ENCODE results near the gene AKAP13.
A peak's percentile ranks its signal among the peaks of the same experiment; 100 is the strongest.

AKAP13 gene

DNA sequence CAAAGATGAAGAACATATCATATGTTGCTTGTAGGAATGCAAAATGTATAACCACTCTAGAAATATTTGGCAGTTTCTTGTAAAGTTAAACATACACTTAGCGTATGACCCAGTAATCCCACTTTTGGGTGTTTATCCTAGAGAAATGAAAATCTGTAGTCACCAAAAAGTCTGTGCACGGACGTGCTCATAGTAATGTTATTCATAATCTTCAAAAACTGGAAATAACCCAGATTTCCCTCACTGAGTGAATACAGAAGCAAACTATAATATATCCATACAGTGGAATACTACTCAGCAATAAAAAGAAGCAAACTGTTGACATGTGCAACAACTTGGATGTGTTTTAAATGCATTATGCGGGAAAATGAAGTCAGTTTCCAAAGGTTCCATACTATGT, 155.9 kb downstream of the AKAP13 start:
- H2AFZ ChIP-seq (ENCODE audit: low read depth, low read length), result no peak overlapping the region
- H3K27me3 ChIP-seq (ENCODE audit: low read depth, low read length), result no peaks in the 10 kb centered on the region; the same call in 1 of the 2 replicates
- no peak overlapping the region for H3K9ac ChIP-seq (ENCODE audit: low read length)
- no peak for TF ChIP-seq EZH2phosphoT487 (IDR thresholded peaks at IDR 0.05; ENCODE audit: low read depth)
- peaks cover 19% of the 10 kb centered on the region; the same call in 1 of the 2 replicates for H4K20me1 ChIP-seq (ENCODE audit: insufficient read depth, low read length)
- H3K36me3 ChIP-seq (replicated peaks; ENCODE audit: low read depth, low read length), result peaks cover 10% of the 10 kb centered on the region
- peaks cover 52% of the 10 kb centered on the region for H3K4me1 ChIP-seq (ENCODE audit: low read length)
- no peak overlapping the region for H3K4me2 ChIP-seq (ENCODE audit: low read length)
- no peak overlapping the region for H3K27ac ChIP-seq (ENCODE audit: low read length)
- no peak overlapping the region for H3K4me3 ChIP-seq (ENCODE audit: low read length)
- H3K9me3 ChIP-seq (ENCODE audit: insufficient read depth, low read length), result no peaks in the 10 kb centered on the region
- H3K79me2 ChIP-seq (ENCODE audit: low read length), result no peaks in the 10 kb centered on the region; the same call in 1 of the 2 replicates

DNA sequence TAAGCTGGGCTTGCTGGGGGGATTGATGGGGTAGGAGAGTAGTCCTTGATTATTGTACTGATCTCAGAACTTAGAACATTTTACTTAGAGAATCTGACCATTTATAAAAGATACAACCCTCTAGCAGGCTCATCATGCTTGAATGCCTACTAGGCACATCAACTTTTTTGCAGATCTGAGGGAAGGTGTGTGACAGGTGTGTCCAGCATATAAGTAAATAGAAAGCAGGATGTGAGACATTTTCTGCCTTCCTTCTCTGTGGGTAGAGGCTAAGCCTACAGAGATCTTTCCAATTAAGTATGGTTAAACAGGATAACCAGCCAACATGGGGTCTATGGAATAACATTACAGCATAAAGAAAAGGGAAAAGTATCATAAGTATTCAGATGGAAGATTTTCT, 159.1 kb downstream of the AKAP13 start:
- Histone ChIP-seq H3K9ac (ENCODE audit: low read length) (no peak overlapping the region), H3K27ac (ENCODE audit: low read length) (no peak overlapping the region), H4K20me1 (ENCODE audit: insufficient read depth, low read length) (peaks cover 26% of the 10 kb centered on the region; the same call in 1 of the 2 replicates), H2AFZ (ENCODE audit: low read depth, low read length) (no peak overlapping the region), H3K9me3 (ENCODE audit: insufficient read depth, low read length) (no peaks in the 10 kb centered on the region), H3K27me3 (ENCODE audit: low read depth, low read length) (no peaks in the 10 kb centered on the region; the same call in 1 of the 2 replicates), H3K4me2 (ENCODE audit: low read length) (peak overlapping the region; percentile 71), H3K36me3 (replicated peaks; ENCODE audit: low read depth, low read length) (peaks cover 10% of the 10 kb centered on the region), H3K79me2 (ENCODE audit: low read length) (no peaks in the 10 kb centered on the region; the same call in 1 of the 2 replicates), H3K4me3 (ENCODE audit: low read length) (no peak overlapping the region), H3K4me1 (ENCODE audit: low read length) (peaks cover 67% of the 10 kb centered on the region)
- no peak for TF ChIP-seq EZH2phosphoT487 (IDR thresholded peaks at IDR 0.05; ENCODE audit: low read depth)
- TF ChIP-seq, protein P1, sequence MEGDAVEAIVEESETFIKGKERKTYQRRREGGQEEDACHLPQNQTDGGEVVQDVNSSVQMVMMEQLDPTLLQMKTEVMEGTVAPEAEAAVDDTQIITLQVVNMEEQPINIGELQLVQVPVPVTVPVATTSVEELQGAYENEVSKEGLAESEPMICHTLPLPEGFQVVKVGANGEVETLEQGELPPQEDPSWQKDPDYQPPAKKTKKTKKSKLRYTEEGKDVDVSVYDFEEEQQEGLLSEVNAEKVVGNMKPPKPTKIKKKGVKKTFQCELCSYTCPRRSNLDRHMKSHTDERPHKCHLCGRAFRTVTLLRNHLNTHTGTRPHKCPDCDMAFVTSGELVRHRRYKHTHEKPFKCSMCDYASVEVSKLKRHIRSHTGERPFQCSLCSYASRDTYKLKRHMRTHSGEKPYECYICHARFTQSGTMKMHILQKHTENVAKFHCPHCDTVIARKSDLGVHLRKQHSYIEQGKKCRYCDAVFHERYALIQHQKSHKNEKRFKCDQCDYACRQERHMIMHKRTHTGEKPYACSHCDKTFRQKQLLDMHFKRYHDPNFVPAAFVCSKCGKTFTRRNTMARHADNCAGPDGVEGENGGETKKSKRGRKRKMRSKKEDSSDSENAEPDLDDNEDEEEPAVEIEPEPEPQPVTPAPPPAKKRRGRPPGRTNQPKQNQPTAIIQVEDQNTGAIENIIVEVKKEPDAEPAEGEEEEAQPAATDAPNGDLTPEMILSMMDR (IDR thresholded peaks at IDR 0.05; ENCODE audit: low read depth, low read length), result no peak

DNA sequence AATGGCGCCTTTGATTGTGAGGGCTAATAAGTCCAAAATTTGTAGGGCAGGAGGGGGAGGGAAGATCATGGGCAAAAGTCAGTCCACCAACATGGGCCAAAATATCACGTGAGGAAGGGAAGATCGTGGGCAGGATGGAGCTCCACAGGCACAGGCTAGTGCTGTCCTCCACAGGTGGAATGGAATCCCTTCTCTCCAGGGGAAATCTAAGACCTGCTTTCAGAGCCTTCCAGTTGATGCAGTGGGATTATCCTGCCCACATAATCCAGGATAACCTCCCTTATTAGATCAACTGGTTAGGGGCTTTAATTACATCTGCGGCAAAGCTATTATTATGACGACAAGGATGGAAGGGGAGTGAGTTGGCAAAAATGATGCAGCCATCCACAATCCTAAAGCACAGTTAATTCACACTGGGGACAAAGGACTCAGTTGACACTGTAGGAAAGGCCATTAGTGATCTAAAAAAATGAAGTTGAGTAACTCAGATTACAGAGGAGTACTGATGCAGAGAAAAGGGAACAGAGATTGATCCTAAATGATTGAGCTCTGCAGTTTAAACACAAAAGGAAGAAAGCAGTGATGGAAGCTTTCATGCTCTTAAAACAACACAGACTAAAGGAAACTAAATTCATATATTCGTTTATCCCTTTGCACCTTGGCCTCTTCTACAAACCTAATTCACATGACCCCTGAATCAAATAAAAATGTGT, 159.8 kb downstream of the AKAP13 start:
- Histone ChIP-seq H4K20me1 (ENCODE audit: insufficient read depth, low read length) (peaks cover 21% of the 10 kb centered on the region; the same call in 1 of the 2 replicates), H3K36me3 (replicated peaks; ENCODE audit: low read depth, low read length) (peaks cover 11% of the 10 kb centered on the region), H3K79me2 (ENCODE audit: low read length) (no peaks in the 10 kb centered on the region; the same call in 1 of the 2 replicates), H2AFZ (ENCODE audit: low read depth, low read length) (no peak overlapping the region), H3K27ac (ENCODE audit: low read length) (no peak overlapping the region), H3K4me3 (ENCODE audit: low read length) (peak overlapping the region; percentile 25), H3K4me1 (ENCODE audit: low read length) (peaks cover 66% of the 10 kb centered on the region), H3K9ac (ENCODE audit: low read length) (no peak overlapping the region), H3K4me2 (ENCODE audit: low read length) (peak overlapping the region; percentile 71), H3K27me3 (ENCODE audit: low read depth, low read length) (no peaks in the 10 kb centered on the region; the same call in 1 of the 2 replicates), H3K9me3 (ENCODE audit: insufficient read depth, low read length) (no peaks in the 10 kb centered on the region)
- TF ChIP-seq, protein P1 (IDR thresholded peaks at IDR 0.05; ENCODE audit: low read depth, low read length), result no peak
- no peak for TF ChIP-seq EZH2phosphoT487 (IDR thresholded peaks at IDR 0.05; ENCODE audit: low read depth)

DNA sequence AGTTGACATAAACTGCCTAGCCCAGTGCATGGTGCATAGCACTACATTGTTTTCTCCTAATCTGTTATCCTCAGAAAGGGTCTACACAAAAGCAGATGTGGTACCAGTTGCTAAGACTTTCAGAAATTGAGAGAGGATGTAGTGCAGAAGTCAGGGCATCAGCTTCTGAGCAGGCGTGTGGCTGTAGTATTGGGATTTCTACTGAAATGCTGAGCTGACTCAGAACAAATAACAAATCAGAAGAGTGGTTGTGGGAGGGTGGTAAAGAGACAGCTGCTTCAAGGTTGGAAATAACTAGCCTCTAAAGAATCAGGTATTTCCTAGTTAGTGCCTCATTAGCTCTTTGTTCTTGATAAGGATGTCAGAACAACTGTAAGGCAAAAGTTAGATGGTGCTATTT, 161.3 kb downstream of the AKAP13 start:
- H4K20me1 ChIP-seq (ENCODE audit: insufficient read depth, low read length), result peaks cover 18% of the 10 kb centered on the region; the same call in 1 of the 2 replicates
- no peak overlapping the region for H2AFZ ChIP-seq (ENCODE audit: low read depth, low read length)
- no peak overlapping the region for H3K9ac ChIP-seq (ENCODE audit: low read length)
- no peaks in the 10 kb centered on the region; the same call in 1 of the 2 replicates for H3K79me2 ChIP-seq (ENCODE audit: low read length)
- peaks cover 63% of the 10 kb centered on the region for H3K4me1 ChIP-seq (ENCODE audit: low read length)
- no peaks in the 10 kb centered on the region for H3K27me3 ChIP-seq (ENCODE audit: low read depth, low read length)
- TF ChIP-seq EZH2phosphoT487 (IDR thresholded peaks at IDR 0.05; ENCODE audit: low read depth), result no peak
- TF ChIP-seq, protein P1 (IDR thresholded peaks at IDR 0.05; ENCODE audit: low read depth, low read length), result no peak
- H3K9me3 ChIP-seq (ENCODE audit: insufficient read depth, low read length), result no peaks in the 10 kb centered on the region
- H3K27ac ChIP-seq (ENCODE audit: low read length), result peak overlapping the region; percentile 22
- H3K36me3 ChIP-seq (replicated peaks; ENCODE audit: low read depth, low read length), result peaks cover 5% of the 10 kb centered on the region
- peak overlapping the region; percentile 71 for H3K4me2 ChIP-seq (ENCODE audit: low read length)
- H3K4me3 ChIP-seq (ENCODE audit: low read length), result peak overlapping the region; percentile 10; the same call in 1 of the 2 replicates

Measured in OCI-LY3 (cell line).